Liver (tissue), 3 donors: Measurements from ENCODE around the gene SCML1.

Source experiments
- ATF3 ChIP-seq: IDR thresholded peaks from 2 replicates; pipeline ENCODE4 v1.6.1; 2016; ENCODE audit warnings: antibody characterized with exemption
- CTCF ChIP-seq: fragments of 150-350 bp; IDR thresholded peaks from 2 replicates; pipeline ENCODE4 v1.5.1; 2017; ENCODE audit warnings: improper control_type of control experiment, low read depth, low read length; ENCODE audit not compliant: missing input control
- GABPA ChIP-seq, 2 donors: IDR thresholded peaks in 1 of 2; conservative IDR thresholded peaks in 1 of 2; 2 replicates each; pipeline ENCODE4 v1.6.1; 2016; ENCODE audit warnings: antibody characterized with exemption in 2 of 2, mild to moderate bottlenecking in 1 of 2, moderate library complexity in 1 of 2
- JUND ChIP-seq, 2 donors: IDR thresholded peaks; 2 replicates each; pipeline ENCODE4 v1.6.1; 2016; ENCODE audit warnings: antibody characterized with exemption in 2 of 2
- MAX ChIP-seq: IDR thresholded peaks from 2 replicates; pipeline ENCODE4 v1.6.1; 2016; ENCODE audit warnings: antibody characterized with exemption
- RAD21 ChIP-seq, 2 donors: IDR thresholded peaks; 2 replicates each; pipeline ENCODE4 v1.6.1; 2016; ENCODE audit warnings: antibody characterized with exemption in 2 of 2, mild to moderate bottlenecking in 2 of 2
- REST ChIP-seq: IDR thresholded peaks from 2 replicates; pipeline ENCODE4 v1.6.1; 2016; ENCODE audit warnings: antibody characterized with exemption, mild to moderate bottlenecking
- RXRA ChIP-seq, 2 donors: IDR thresholded peaks; 2 replicates each; pipeline ENCODE4 v1.6.1; 2017 to 2018; ENCODE audit warnings: antibody characterized with exemption in 2 of 2, mild to moderate bottlenecking in 1 of 2
- TAF1 ChIP-seq: conservative IDR thresholded peaks from 2 replicates; pipeline ENCODE4 v1.6.1; 2016; ENCODE audit warnings: antibody characterized with exemption, mild to moderate bottlenecking
- YY1 ChIP-seq: IDR thresholded peaks from 2 replicates; pipeline ENCODE4 v1.6.1; 2016; ENCODE audit warnings: antibody characterized with exemption, mild to moderate bottlenecking
- donor health status: healthy.
- donor health status: healthy.

GRCh38 chrX:17767734-17768133 lies 30.4 kb downstream of the SCML1 start:
- TF ChIP-seq CTCF (no peak), TAF1 (no peak), REST (no peak), YY1 (no peak), JUND (IDR thresholded peaks at IDR 0.05) (no peak), ATF3 (no peak), RXRA (IDR thresholded peaks at IDR 0.05) (no peak), RAD21 (IDR thresholded peaks at IDR 0.05) (no peak), MAX (no peak), GABPA (IDR thresholded peaks at IDR 0.05 in 1 of 2, conservative IDR thresholded peaks at IDR 0.05 in 1 of 2) (no peak)
